HepG2 (cell line): ENCODE data around the gene PKIG. TPM values are rescaled to one million over a fixed set of nuclear protein-coding genes. Genes with fewer than 3 reads are reported as not detected.
A peak's percentile ranks its signal among the peaks of the same experiment; 100 is the strongest.

Experiments
- ATAC-seq: fragments of 200-7000 bp; cut with Tn5 transposase; 3 replicates; pipeline ENCODE4 v1.9.1; 2020; ENCODE audit warnings: mild to moderate bottlenecking, moderate library complexity
- BruUV-seq: library from RNA; stranded (reverse); fragments of 400-500 nt; replicated peaks from 2 replicates; lab custom pipeline; 2021; lab: Mats Ljungman, UMichigan
- CTCF ChIA-PET: fragments of 300-600 bp; formaldehyde crosslinking; extraction: SDS; loops from one replicate; lab custom pipeline; 2021; ENCODE audit warnings: low total read pairs, inconsistent platforms, low intra/inter-chr PET ratio; lab: Yijun Ruan, JAX
- POLR2A ChIA-PET: fragments of 350-600 bp; sonication (Branson Sonifier 250); formaldehyde crosslinking; loops from one replicate; lab custom pipeline; 2020; ENCODE audit warnings: antibody characterized with exemption, inconsistent platforms; lab: Yijun Ruan, JAX
- DNase-seq: peaks from one replicate; pipeline ENCODE4 v3.0.0-alpha.2; 2015; ENCODE audit warnings: low spot score
- FAIRE-seq: peaks from 3 replicates; lab custom pipeline; 2011; peaks lifted over from hg19 to GRCh38; lab: Jason Lieb, UNC
- H2AFZ ChIP-seq: one replicate; pipeline ENCODE4 v1.6.1; 2011; ENCODE audit warnings: low read length, inconsistent platforms
- H3K27ac ChIP-seq: fragments of 300-600 bp; 3 replicates; pipeline ENCODE4 v1.8.0; 2011; ENCODE audit warnings: mixed run types, mild to moderate bottlenecking, mixed read lengths, low read length, inconsistent platforms; ENCODE audit not compliant: insufficient read depth; ENCODE audit errors: extremely low read length
- H3K27me3 ChIP-seq, 2 experiments: fragments of 200-600 bp in 1 of 2; 2 replicates in 1 of 2; 3 replicates in 1 of 2; pipeline versions ENCODE4 v1.6.0 to v1.8.0; 2011; ENCODE audit warnings: low read length in 2 of 2, mild to moderate bottlenecking in 2 of 2, moderate library complexity in 2 of 2, inconsistent platforms in 1 of 2; ENCODE audit not compliant: insufficient read depth in 2 of 2, control insufficient read depth in 1 of 2
- H3K36me3 ChIP-seq, 2 experiments: fragments of 200-600 bp in 1 of 2; replicated peaks in 1 of 2; 2 replicates in 1 of 2; 3 replicates in 1 of 2; pipeline versions ENCODE4 v1.5.1 to v1.8.0; 2011; ENCODE audit warnings: low read length in 2 of 2, inconsistent platforms in 1 of 2; ENCODE audit not compliant: insufficient read depth in 2 of 2, control insufficient read depth in 1 of 2
- H3K4me1 ChIP-seq: 2 replicates; pipeline ENCODE4 v1.5.1; 2012; ENCODE audit warnings: low read length, inconsistent platforms; ENCODE audit not compliant: insufficient read depth
- H3K4me2 ChIP-seq: 2 replicates; pipeline ENCODE4 v1.6.0; 2011; ENCODE audit warnings: low read depth, low read length, inconsistent platforms
- H3K4me3 ChIP-seq, 3 experiments: fragments of 200-600 bp in 1 of 3; sonication (generic), shearing (Covaris generic) in 1 of 3; replicated peaks in 1 of 3; 2 replicates each; pipeline ENCODE4 v1.5.1; 2011 to 2016; ENCODE audit warnings: low read length in 3 of 3, inconsistent platforms in 2 of 3, low read depth in 2 of 3, mild to moderate bottlenecking in 2 of 3, control low read depth in 1 of 3, mixed read lengths in 1 of 3; ENCODE audit not compliant: insufficient read depth in 1 of 3
- H3K79me2 ChIP-seq: one replicate; pipeline ENCODE4 v1.6.1; 2011; ENCODE audit warnings: low read length, inconsistent platforms; ENCODE audit not compliant: insufficient read depth
- H3K9ac ChIP-seq: 2 replicates; pipeline ENCODE4 v1.6.0; 2011; ENCODE audit warnings: mild to moderate bottlenecking, low read depth, low read length, inconsistent platforms; ENCODE audit not compliant: insufficient read depth
- H3K9me3 ChIP-seq: 2 replicates; pipeline ENCODE4 v1.5.1; 2012; ENCODE audit warnings: mild to moderate bottlenecking, low read length
- H4K20me1 ChIP-seq: 2 replicates; pipeline ENCODE4 v1.6.0; 2011; ENCODE audit warnings: inconsistent platforms, mild to moderate bottlenecking, low read length, moderate library complexity; ENCODE audit not compliant: insufficient read depth
- ATM ChIP-seq: fragments of 450-650 bp; IDR thresholded peaks from 2 replicates; pipeline ENCODE4 v1.7.1; 2017; ENCODE audit warnings: mild to moderate bottlenecking, borderline replicate concordance
- CBX5 ChIP-seq: sonication (generic); formaldehyde crosslinking; IDR thresholded peaks from 2 replicates; pipeline ENCODE4 v1.4.0; 2020; ENCODE audit warnings: missing genetic modification reagents, borderline replicate concordance
- KDM5A ChIP-seq: fragments of 200-600 bp; sonication (generic); IDR thresholded peaks from 2 replicates; pipeline ENCODE4 v1.7.0; 2018; ENCODE audit warnings: antibody characterized with exemption, mild to moderate bottlenecking, low read length, borderline replicate concordance
- PLRG1 ChIP-seq: fragments of 450-650 bp; conservative IDR thresholded peaks from 2 replicates; pipeline ENCODE4 v1.6.1; 2016
- RFX5 ChIP-seq: IDR thresholded peaks from 2 replicates; pipeline ENCODE4 v1.6.1; 2011; ENCODE audit warnings: low read depth, low read length, improper control_type of control experiment
- TP53 ChIP-seq: sonication (generic); formaldehyde crosslinking; conservative IDR thresholded peaks from 2 replicates; pipeline ENCODE4 v1.4.0; 2020; ENCODE audit warnings: missing genetic modification reagents
- ZFP36L2 ChIP-seq: sonication (generic); formaldehyde crosslinking; IDR thresholded peaks from 2 replicates; pipeline ENCODE4 v1.4.0; 2020; ENCODE audit warnings: missing genetic modification reagents
- ZNF768 ChIP-seq: sonication (generic); formaldehyde crosslinking; IDR thresholded peaks from 2 replicates; pipeline ENCODE4 v1.4.0; 2020; ENCODE audit warnings: missing genetic modification reagents
- WGBS: methylation state at CpG from one replicate; pipeline ENCODE4 v1.1.6; 2017; ENCODE audit warnings: low lambda C conversion rate; 5-methylcytosine and 5-hydroxymethylcytosine counted together
- in situ Hi-C: cut with HindIII; loops from 2 replicates; pipeline ENCODE4 v1.10.0; 2017; ENCODE audit warnings: low pct_unique_long_range_greater_than_20kb; ENCODE audit not compliant: extremely low pct_ligation_motif_present
- intact Hi-C: fragments of 100-400 bp; cut with micrococcal nuclease; formaldehyde crosslinking; loops from one replicate; pipeline ENCODE4 v1.10.0; 2022; ENCODE audit not compliant: unreplicated experiment
- polyA plus RNA-seq, 8 experiments: library from polyadenylated mRNA; depleted of rRNA in 3 of 8; stranded (reverse) in 7 of 8; unstranded in 1 of 8; fragments of >200 nt; fragmentation: Illumina TruSeq in 4 of 8; extraction: Trizol in 4 of 8; gene quantifications; 2 replicates each; pipeline versions ENCODE4 v1.2.1 to v1.2.3, GENCODE V29; 2011 to 2016; ENCODE audit warnings: low read depth in 4 of 8, missing spikeins in 1 of 8, mixed read lengths in 1 of 8; ENCODE audit not compliant: insufficient read depth in 1 of 8
- total RNA-seq, 5 experiments: library from RNA; depleted of rRNA; stranded (reverse); fragments of >200 nt; fragmentation: Illumina TruSeq; extraction: Trizol; gene quantifications; 2 replicates each; pipeline ENCODE4 v1.2.3, GENCODE V29; 2016; ENCODE audit warnings: low read depth in 1 of 5

The PKIG gene
- total and polyA plus RNA-seq, 2 of the 13 experiments (the other 11 are each of a cell fraction or from before 2014, with no cell fraction given) = 30.8 to 44.5 TPM

- FAIRE-seq (no peak), ATAC-seq (no peak), DNase-seq (no peak)
- peaks cover 33% of the 10 kb centered on the region for H3K4me1 ChIP-seq
- ChIA-PET CTCF (no interaction called here), POLR2A (no interaction called here)
- intact Hi-C loops (no loop called here), in situ Hi-C loops (no loop called here)
- no peak overlapping the region for H3K4me3 ChIP-seq
- no peaks in the 10 kb centered on the region for H4K20me1 ChIP-seq
- H3K36me3 ChIP-seq = no peaks in the 10 kb centered on the region
- H2AFZ ChIP-seq = no peak overlapping the region
- no peak overlapping the region for H3K9ac ChIP-seq
- no peak overlapping the region for H3K4me2 ChIP-seq
- TF ChIP-seq CBX5 (CRISPR knock-in tag) (no peak), ZFP36L2 (CRISPR knock-in tag) (no peak), TP53 (CRISPR knock-in tag) (no peak), ZNF768 (CRISPR knock-in tag) (peak; percentile 60; the same call in 1 of the 2 replicates)
- H3K9me3 ChIP-seq = no peaks in the 10 kb centered on the region
- no peaks in the 10 kb centered on the region for H3K79me2 ChIP-seq
- BruUV-seq = no TSS peak
- H3K27ac ChIP-seq = no peak overlapping the region
- H3K27me3 ChIP-seq = peaks cover 2 to 6% of the 10 kb centered on the region in 2 experiments; a peak in 3 of 5 replicates
- WGBS = 75% methylated on average over 10 of the region's 10 CpGs
Measured at GRCh38 chr20:44646641-44647274, 64.4 kb downstream of the PKIG start.

- WGBS = 71% methylated on average over 5 of the region's 5 CpGs
- DNase-seq (no peak), FAIRE-seq (no peak), ATAC-seq (no peak)
- H3K9ac ChIP-seq = no peak overlapping the region
- peaks cover 2 to 16% of the 10 kb centered on the region in 2 experiments; a peak in 3 of 5 replicates for H3K27me3 ChIP-seq
- H4K20me1 ChIP-seq = no peaks in the 10 kb centered on the region
- ChIA-PET CTCF (no interaction called here), POLR2A (no interaction called here)
- H3K27ac ChIP-seq = no peak overlapping the region
- BruUV-seq = no TSS peak
- H3K36me3 ChIP-seq = no peaks in the 10 kb centered on the region
- no peaks in the 10 kb centered on the region for H3K9me3 ChIP-seq
- intact Hi-C loops = no loop called here
- in situ Hi-C loops = no loop called here
- H2AFZ ChIP-seq = no peak overlapping the region
- no peak for TF ChIP-seq PLRG1
- no peak for TF ChIP-seq RFX5
- TF ChIP-seq KDM5A = no peak
- TF ChIP-seq ATM = no peak
- H3K4me2 ChIP-seq = no peak overlapping the region
- no peak overlapping the region for H3K4me3 ChIP-seq
- H3K4me1 ChIP-seq = peaks cover 24% of the 10 kb centered on the region
- H3K79me2 ChIP-seq = no peaks in the 10 kb centered on the region
Measured at GRCh38 chr20:44648068-44648467, 65.7 kb downstream of the PKIG start.
